Measurements from ENCODE around the gene CPA2. TPM values are rescaled to one million over a fixed set of nuclear protein-coding genes. Genes with fewer than 3 reads are reported as not detected.
"Not testable (repeated sequence)": the region's sequence is repeated elsewhere in the genome, so short reads cannot be mapped to it uniquely, and the experiment has no call there.

Gene CPA2
- total and polyA plus RNA-seq, 4 experiments from 2014 or later = not detected

- H3K27ac ChIP-seq (ENCODE audit: low read depth, low read length) = no peak overlapping the region
- no peaks in the 10 kb centered on the region for H3K9me3 ChIP-seq (ENCODE audit: control insufficient read depth in 1 of 2, low read length in 2 of 2)
- DNase-seq = no peak
- no peak overlapping the region for H3K27ac Mint-ChIP-seq
- ChIA-PET POLR2A (ENCODE audit: partially characterized antibody) (no interaction called here), CTCF (ENCODE audit: partially characterized antibody) (no interaction called here)
- H3K4me3 Mint-ChIP-seq = no peak overlapping the region
- peaks cover 0 to 2% of the 10 kb centered on the region in 2 donors for H3K27me3 Mint-ChIP-seq
- H3K9me3 Mint-ChIP-seq = no peaks in the 10 kb centered on the region
- H3K4me1 Mint-ChIP-seq = no peaks in the 10 kb centered on the region
- intact Hi-C loops (cut with micrococcal nuclease) = no loop called here
- H3K27me3 ChIP-seq (ENCODE audit: insufficient read depth, low read length) = no peaks in the 10 kb centered on the region
- H3K4me3 ChIP-seq (ENCODE audit: low read length in 2 of 2) = no peak overlapping the region
- H3K36me3 Mint-ChIP-seq = no peaks in the 10 kb centered on the region
- no peaks in the 10 kb centered on the region for H3K4me1 ChIP-seq (ENCODE audit: insufficient read depth, low read length)
- no peaks in the 10 kb centered on the region for H3K36me3 ChIP-seq (ENCODE audit: insufficient read depth, low read length)
These were observed 40.3 kb upstream of the CPA2 start for GRCh38 chr7:130226333-130226732.

- Histone ChIP-seq H3K36me3 (ENCODE audit: insufficient read depth, low read length) (no peaks in the 10 kb centered on the region), H3K9me3 (ENCODE audit: control insufficient read depth in 1 of 2, low read length in 2 of 2) (no peaks in the 10 kb centered on the region), H3K27me3 (ENCODE audit: insufficient read depth, low read length) (no peaks in the 10 kb centered on the region), H3K4me3 (ENCODE audit: low read length in 2 of 2) (no peak overlapping the region), H3K27ac (ENCODE audit: low read depth, low read length) (no peak overlapping the region), H3K4me1 (ENCODE audit: insufficient read depth, low read length) (no peaks in the 10 kb centered on the region)
- no peaks in the 10 kb centered on the region for H3K36me3 Mint-ChIP-seq
- H3K4me3 Mint-ChIP-seq = no peak overlapping the region
- intact Hi-C loops (cut with micrococcal nuclease) = no loop called here
- H3K9me3 Mint-ChIP-seq = no peaks in the 10 kb centered on the region
- H3K4me1 Mint-ChIP-seq = no peaks in the 10 kb centered on the region
- H3K27ac Mint-ChIP-seq = no peak overlapping the region
- CTCF ChIA-PET (ENCODE audit: partially characterized antibody) = no interaction called here
- POLR2A ChIA-PET (ENCODE audit: partially characterized antibody) = no interaction called here
- peaks cover 0 to 2% of the 10 kb centered on the region in 2 donors for H3K27me3 Mint-ChIP-seq
- no peak for DNase-seq
These were observed 38.6 kb upstream of the CPA2 start for GRCh38 chr7:130227883-130228575.

GRCh38 chr7:130228840-130229502 is 37.7 kb upstream of the CPA2 start:
- Mint-ChIP-seq H3K27me3 (peaks cover 0 to 2% of the 10 kb centered on the region in 2 donors), H3K36me3 (no peaks in the 10 kb centered on the region), H3K9me3 (no peaks in the 10 kb centered on the region), H3K27ac (no peak overlapping the region), H3K4me1 (no peaks in the 10 kb centered on the region), H3K4me3 (no peak overlapping the region)
- Histone ChIP-seq H3K27me3 (ENCODE audit: insufficient read depth, low read length) (no peaks in the 10 kb centered on the region), H3K27ac (ENCODE audit: low read depth, low read length) (no peak overlapping the region), H3K36me3 (ENCODE audit: insufficient read depth, low read length) (no peaks in the 10 kb centered on the region), H3K4me1 (ENCODE audit: insufficient read depth, low read length) (no peaks in the 10 kb centered on the region), H3K9me3 (ENCODE audit: control insufficient read depth in 1 of 2, low read length in 2 of 2) (no peaks in the 10 kb centered on the region), H3K4me3 (ENCODE audit: low read length in 2 of 2) (no peak overlapping the region)
- no peak for DNase-seq
- intact Hi-C loops (cut with micrococcal nuclease) = no loop called here
- ChIA-PET CTCF (ENCODE audit: partially characterized antibody) (no interaction called here), POLR2A (ENCODE audit: partially characterized antibody) (no interaction called here)

GRCh38 chr7:130229981-130230380 is 36.7 kb upstream of the CPA2 start:
- H3K4me1 Mint-ChIP-seq; H3K27ac ChIP-seq (ENCODE audit: low read depth, low read length); H3K9me3 Mint-ChIP-seq; H3K36me3 Mint-ChIP-seq; H3K4me3 ChIP-seq (ENCODE audit: low read length in 2 of 2); H3K27ac Mint-ChIP-seq; H3K4me1 ChIP-seq (ENCODE audit: insufficient read depth, low read length); intact Hi-C loops (cut with micrococcal nuclease); POLR2A ChIA-PET (ENCODE audit: partially characterized antibody); H3K27me3 Mint-ChIP-seq; H3K9me3 ChIP-seq (ENCODE audit: control insufficient read depth in 1 of 2, low read length in 2 of 2); CTCF ChIA-PET (ENCODE audit: partially characterized antibody); H3K36me3 ChIP-seq (ENCODE audit: insufficient read depth, low read length); H3K27me3 ChIP-seq (ENCODE audit: insufficient read depth, low read length); DNase-seq; H3K4me3 Mint-ChIP-seq: not testable (repeated sequence)

GRCh38 chr7:130231792-130232191 is 34.9 kb upstream of the CPA2 start:
- Histone ChIP-seq H3K27ac (ENCODE audit: low read depth, low read length) (no peak overlapping the region), H3K4me1 (ENCODE audit: insufficient read depth, low read length) (no peaks in the 10 kb centered on the region), H3K27me3 (ENCODE audit: insufficient read depth, low read length) (no peaks in the 10 kb centered on the region), H3K4me3 (ENCODE audit: low read length in 2 of 2) (no peak overlapping the region), H3K9me3 (ENCODE audit: control insufficient read depth in 1 of 2, low read length in 2 of 2) (no peaks in the 10 kb centered on the region), H3K36me3 (ENCODE audit: insufficient read depth, low read length) (no peaks in the 10 kb centered on the region)
- H3K27me3 Mint-ChIP-seq = peaks cover 12 to 13% of the 10 kb centered on the region in 2 donors
- intact Hi-C loops (cut with micrococcal nuclease) = no loop called here
- no peaks in the 10 kb centered on the region for H3K9me3 Mint-ChIP-seq
- no peak overlapping the region for H3K27ac Mint-ChIP-seq
- POLR2A ChIA-PET (ENCODE audit: partially characterized antibody) = no interaction called here
- H3K4me3 Mint-ChIP-seq = no peak overlapping the region
- CTCF ChIA-PET (ENCODE audit: partially characterized antibody) = no interaction called here
- no peaks in the 10 kb centered on the region for H3K36me3 Mint-ChIP-seq
- no peak for DNase-seq
- no peaks in the 10 kb centered on the region for H3K4me1 Mint-ChIP-seq

GRCh38 chr7:130232209-130232608 is 34.5 kb upstream of the CPA2 start:
- intact Hi-C loops (cut with micrococcal nuclease) = no loop called here
- H3K36me3 ChIP-seq (ENCODE audit: insufficient read depth, low read length) = no peaks in the 10 kb centered on the region
- no peak overlapping the region for H3K27ac Mint-ChIP-seq
- no peaks in the 10 kb centered on the region for H3K27me3 ChIP-seq (ENCODE audit: insufficient read depth, low read length)
- H3K27ac ChIP-seq (ENCODE audit: low read depth, low read length) = no peak overlapping the region
- H3K4me3 ChIP-seq (ENCODE audit: low read length in 2 of 2) = no peak overlapping the region
- H3K9me3 ChIP-seq (ENCODE audit: control insufficient read depth in 1 of 2, low read length in 2 of 2) = no peaks in the 10 kb centered on the region
- no peaks in the 10 kb centered on the region for H3K36me3 Mint-ChIP-seq
- H3K4me3 Mint-ChIP-seq = no peak overlapping the region
- H3K9me3 Mint-ChIP-seq = no peaks in the 10 kb centered on the region
- H3K4me1 Mint-ChIP-seq = no peaks in the 10 kb centered on the region
- H3K27me3 Mint-ChIP-seq = peaks cover 15 to 16% of the 10 kb centered on the region in 2 donors
- no peaks in the 10 kb centered on the region for H3K4me1 ChIP-seq (ENCODE audit: insufficient read depth, low read length)
- CTCF ChIA-PET (ENCODE audit: partially characterized antibody) = no interaction called here
- no peak for DNase-seq
- POLR2A ChIA-PET (ENCODE audit: partially characterized antibody) = no interaction called here

- Mint-ChIP-seq H3K36me3 (no peaks in the 10 kb centered on the region), H3K27ac (no peak overlapping the region), H3K4me3 (no peak overlapping the region), H3K9me3 (no peaks in the 10 kb centered on the region), H3K27me3 (peaks cover 15 to 20% of the 10 kb centered on the region in 2 donors), H3K4me1 (no peaks in the 10 kb centered on the region)
- intact Hi-C loops (cut with micrococcal nuclease) = no loop called here
- ChIA-PET CTCF (ENCODE audit: partially characterized antibody) (no interaction called here), POLR2A (ENCODE audit: partially characterized antibody) (no interaction called here)
- Histone ChIP-seq H3K4me1 (ENCODE audit: insufficient read depth, low read length) (no peaks in the 10 kb centered on the region), H3K27ac (ENCODE audit: low read depth, low read length) (no peak overlapping the region), H3K27me3 (ENCODE audit: insufficient read depth, low read length) (no peaks in the 10 kb centered on the region), H3K36me3 (ENCODE audit: insufficient read depth, low read length) (no peaks in the 10 kb centered on the region), H3K9me3 (ENCODE audit: control insufficient read depth in 1 of 2, low read length in 2 of 2) (no peaks in the 10 kb centered on the region), H3K4me3 (ENCODE audit: low read length in 2 of 2) (no peak overlapping the region)
- no peak for DNase-seq
These were observed 32.6 kb upstream of the CPA2 start for GRCh38 chr7:130234078-130234477.
